Chondrocyte (in vitro differentiated cells): ENCODE results near the gene ZNF800. TPM values are rescaled to one million over a fixed set of nuclear protein-coding genes. Genes with fewer than 3 reads are reported as not detected.

Source experiments
- DNase-seq: peaks from one replicate; pipeline ENCODE4 v3.0.0; 2021; ENCODE audit warnings: mixed read lengths, low spot score
- H3K27ac Mint-ChIP-seq: one replicate; pipeline ENCODE4 v1.8.0; 2021; ENCODE audit warnings: mild to moderate bottlenecking, moderate library complexity, mixed read lengths; ENCODE audit not compliant: unreplicated experiment
- H3K27me3 Mint-ChIP-seq: 2 replicates; pipeline ENCODE4 v1.8.0; 2021; ENCODE audit warnings: low read depth, mixed read lengths
- H3K36me3 Mint-ChIP-seq: 2 replicates; pipeline ENCODE4 v1.8.0; 2021; ENCODE audit warnings: low read depth, mixed read lengths
- H3K4me1 Mint-ChIP-seq: 2 replicates; pipeline ENCODE4 v1.8.0; 2021; ENCODE audit warnings: low read depth, mild to moderate bottlenecking, mixed read lengths
- H3K4me3 Mint-ChIP-seq: one replicate; pipeline ENCODE4 v1.8.0; 2021; ENCODE audit warnings: mild to moderate bottlenecking, moderate library complexity, mixed read lengths; ENCODE audit not compliant: unreplicated experiment
- H3K9me3 Mint-ChIP-seq: 2 replicates; pipeline ENCODE4 v1.8.0; 2021; ENCODE audit warnings: low read depth, mixed read lengths
- CTCF ChIP-seq: fragments of 200-600 bp; sonication (generic); IDR thresholded peaks from 2 replicates; pipeline ENCODE4 v1.5.0; 2021; ENCODE audit warnings: antibody characterized with exemption, mild to moderate bottlenecking, moderate library complexity
- total RNA-seq: library from RNA; stranded (reverse); gene quantifications from 3 replicates; pipeline ENCODE4 v1.2.1, GENCODE V29; 2021

ZNF800 gene
- total RNA-seq, 1 donor from 2014 or later, result 30.5 TPM

GRCh38 chr7:127393368-127394058 lies 1.0 kb upstream of the ZNF800 start:
- TF ChIP-seq CTCF, result no peak
- no peak for DNase-seq
- peaks cover 6% of the 10 kb centered on the region for H3K27me3 Mint-ChIP-seq
- peak overlapping the region; percentile 97 for H3K4me3 Mint-ChIP-seq
- peak overlapping the region; percentile 97 for H3K27ac Mint-ChIP-seq
- peaks cover 36% of the 10 kb centered on the region for H3K4me1 Mint-ChIP-seq
- H3K36me3 Mint-ChIP-seq, result peaks cover 8% of the 10 kb centered on the region
- peaks cover 3% of the 10 kb centered on the region for H3K9me3 Mint-ChIP-seq

GRCh38 chr7:127392182-127392565 lies 334 bp downstream of the ZNF800 start:
- Mint-ChIP-seq H3K9me3 (no peaks in the 10 kb centered on the region), H3K27ac (peak overlapping the region; percentile 95), H3K4me3 (peak overlapping the region; percentile 97), H3K27me3 (peaks cover 2% of the 10 kb centered on the region), H3K4me1 (peaks cover 36% of the 10 kb centered on the region), H3K36me3 (peaks cover 8% of the 10 kb centered on the region)
- TF ChIP-seq CTCF, result peak; percentile 13
- DNase-seq, result peak; percentile 87

GRCh38 chr7:127391591-127392181 lies 822 bp downstream of the ZNF800 start:
- TF ChIP-seq CTCF, result peak; percentile 29
- Mint-ChIP-seq H3K9me3 (no peaks in the 10 kb centered on the region), H3K27ac (peak overlapping the region; percentile 95), H3K4me3 (peak overlapping the region; percentile 97), H3K36me3 (peaks cover 8% of the 10 kb centered on the region), H3K27me3 (peaks cover 2% of the 10 kb centered on the region), H3K4me1 (peaks cover 36% of the 10 kb centered on the region)
- no peak for DNase-seq

- peak overlapping the region; percentile 91 for H3K27ac Mint-ChIP-seq
- peaks cover 8% of the 10 kb centered on the region for H3K36me3 Mint-ChIP-seq
- peaks cover 36% of the 10 kb centered on the region for H3K4me1 Mint-ChIP-seq
- DNase-seq, result no peak
- H3K4me3 Mint-ChIP-seq, result peak overlapping the region; percentile 97
- TF ChIP-seq CTCF, result no peak
- no peaks in the 10 kb centered on the region for H3K9me3 Mint-ChIP-seq
- peaks cover 2% of the 10 kb centered on the region for H3K27me3 Mint-ChIP-seq
These were observed 1.5 kb downstream of the ZNF800 start for GRCh38 chr7:127390817-127391590.

- no peak for TF ChIP-seq CTCF
- Mint-ChIP-seq H3K36me3 (peaks cover 8% of the 10 kb centered on the region), H3K4me1 (peaks cover 36% of the 10 kb centered on the region), H3K27me3 (peaks cover under 1% of the 10 kb centered on the region), H3K27ac (no peak overlapping the region), H3K9me3 (no peaks in the 10 kb centered on the region), H3K4me3 (no peak overlapping the region)
- DNase-seq, result no peak
These were observed 2.2 kb downstream of the ZNF800 start for GRCh38 chr7:127390186-127390816.
